Mucosa of stomach (tissue), 1 donor: Measurements from ENCODE around the gene NDST4.

Experiments
- H3K27me3 ChIP-seq: one replicate; pipeline ENCODE4 v1.7.0; 2013; ENCODE audit warnings: mild to moderate bottlenecking, low read length; ENCODE audit not compliant: control insufficient read depth, insufficient read depth
- H3K36me3 ChIP-seq: one replicate; pipeline ENCODE4 v1.7.0; 2013; ENCODE audit warnings: low read length; ENCODE audit not compliant: control insufficient read depth, insufficient read depth
- H3K4me1 ChIP-seq: one replicate; pipeline ENCODE4 v1.7.0; 2013; ENCODE audit warnings: mild to moderate bottlenecking, low read length; ENCODE audit not compliant: control insufficient read depth, insufficient read depth
- H3K4me3 ChIP-seq: one replicate; pipeline ENCODE4 v1.7.0; 2013; ENCODE audit warnings: low read length
- H3K9ac ChIP-seq: one replicate; pipeline ENCODE4 v1.7.0; 2013; ENCODE audit warnings: mild to moderate bottlenecking, low read length, moderate library complexity
- H3K9me3 ChIP-seq: one replicate; pipeline ENCODE4 v1.7.0; 2013; ENCODE audit warnings: mild to moderate bottlenecking, low read length, moderate library complexity; ENCODE audit not compliant: control insufficient read depth
- donor health status: Pancreatic carcinoma.

Gene NDST4

GRCh38 chr4:114813961-114814360 lies 299.5 kb downstream of the NDST4 start:
- Histone ChIP-seq H3K36me3 (no peaks in the 10 kb centered on the region), H3K4me3 (no peak overlapping the region), H3K4me1 (no peaks in the 10 kb centered on the region), H3K9ac (no peak overlapping the region), H3K27me3 (no peaks in the 10 kb centered on the region), H3K9me3 (no peaks in the 10 kb centered on the region)

- Histone ChIP-seq H3K27me3 (no peaks in the 10 kb centered on the region), H3K9me3 (no peaks in the 10 kb centered on the region), H3K4me3 (no peak overlapping the region), H3K36me3 (no peaks in the 10 kb centered on the region), H3K9ac (no peak overlapping the region), H3K4me1 (no peaks in the 10 kb centered on the region)
Observed at GRCh38 chr4:114811564-114812301, 301.7 kb downstream of the NDST4 start.

GRCh38 chr4:114807759-114808404 lies 305.5 kb downstream of the NDST4 start:
- no peaks in the 10 kb centered on the region for H3K9me3 ChIP-seq
- no peaks in the 10 kb centered on the region for H3K27me3 ChIP-seq
- H3K9ac ChIP-seq: no peak overlapping the region
- H3K4me1 ChIP-seq: no peaks in the 10 kb centered on the region
- H3K36me3 ChIP-seq: no peaks in the 10 kb centered on the region
- no peak overlapping the region for H3K4me3 ChIP-seq

- Histone ChIP-seq H3K27me3 (no peaks in the 10 kb centered on the region), H3K36me3 (no peaks in the 10 kb centered on the region), H3K9me3 (no peaks in the 10 kb centered on the region), H3K4me3 (no peak overlapping the region), H3K4me1 (no peaks in the 10 kb centered on the region), H3K9ac (no peak overlapping the region)
Observed at GRCh38 chr4:114807357-114807756, 306.1 kb downstream of the NDST4 start.

GRCh38 chr4:114791976-114792375 lies 321.4 kb downstream of the NDST4 start:
- no peaks in the 10 kb centered on the region for H3K9me3 ChIP-seq
- H3K4me3 ChIP-seq: no peak overlapping the region
- H3K9ac ChIP-seq: no peak overlapping the region
- H3K27me3 ChIP-seq: no peaks in the 10 kb centered on the region
- H3K4me1 ChIP-seq: no peaks in the 10 kb centered on the region
- no peaks in the 10 kb centered on the region for H3K36me3 ChIP-seq

GRCh38 chr4:114785570-114785969 lies 327.9 kb downstream of the NDST4 start:
- H3K9ac ChIP-seq: no peak overlapping the region
- H3K4me1 ChIP-seq: no peaks in the 10 kb centered on the region
- H3K27me3 ChIP-seq: no peaks in the 10 kb centered on the region
- H3K36me3 ChIP-seq: no peaks in the 10 kb centered on the region
- no peaks in the 10 kb centered on the region for H3K9me3 ChIP-seq
- no peak overlapping the region for H3K4me3 ChIP-seq

GRCh38 chr4:114783215-114783595 lies 330.2 kb downstream of the NDST4 start:
- Histone ChIP-seq H3K36me3 (no peaks in the 10 kb centered on the region), H3K9ac (no peak overlapping the region), H3K4me3 (no peak overlapping the region), H3K27me3 (no peaks in the 10 kb centered on the region), H3K4me1 (no peaks in the 10 kb centered on the region), H3K9me3 (no peaks in the 10 kb centered on the region)

- no peaks in the 10 kb centered on the region for H3K4me1 ChIP-seq
- H3K27me3 ChIP-seq: no peaks in the 10 kb centered on the region
Observed at GRCh38 chr4:114782415-114783214, 330.8 kb downstream of the NDST4 start.

GRCh38 chr4:114780205-114780604 lies 333.2 kb downstream of the NDST4 start:
- Histone ChIP-seq H3K27me3 (no peaks in the 10 kb centered on the region), H3K4me3 (no peak overlapping the region), H3K9ac (no peak overlapping the region), H3K36me3 (no peaks in the 10 kb centered on the region), H3K9me3 (no peaks in the 10 kb centered on the region), H3K4me1 (no peaks in the 10 kb centered on the region)

More at GRCh38 chr4:114782415-114783214, 330.8 kb downstream of the NDST4 start:
- H3K9me3 ChIP-seq: no peaks in the 10 kb centered on the region
- H3K4me3 ChIP-seq: no peak overlapping the region
- H3K9ac ChIP-seq: no peak overlapping the region
- H3K36me3 ChIP-seq: no peaks in the 10 kb centered on the region
